ENCODE data around the gene EMD. TPM values are rescaled to one million over a fixed set of nuclear protein-coding genes. Genes with fewer than 3 reads are reported as not detected.

EMD gene
- total and polyA plus RNA-seq, 2 experiments from 2014 or later, result 39.4 to 61.0 TPM

DNA sequence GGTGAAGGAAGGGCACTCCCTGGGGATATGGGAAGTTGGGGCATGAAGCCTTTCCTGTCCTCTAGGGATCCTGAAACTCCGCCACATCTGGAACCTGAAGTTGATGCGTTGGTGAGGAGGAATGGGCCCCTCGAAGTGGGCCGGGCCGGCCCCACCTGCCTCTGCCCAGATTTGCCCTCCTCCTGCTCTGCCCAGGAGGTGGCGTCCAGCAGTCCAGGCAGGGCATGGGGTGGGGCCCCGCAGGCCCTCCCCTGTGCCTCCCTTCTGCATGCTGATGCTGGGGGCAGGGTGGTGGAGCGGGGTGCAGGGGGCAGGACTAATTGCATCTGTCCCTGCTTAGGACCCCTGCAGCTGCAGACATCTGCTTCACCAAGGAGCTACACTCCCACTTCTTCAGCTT lies 34.0 kb downstream of the EMD start:
- Histone ChIP-seq H3K36me3 (replicated peaks; ENCODE audit: insufficient read depth, low read depth) (no peaks in the 10 kb centered on the region), H3K4me3 (no peak overlapping the region), H4K20me1 (ENCODE audit: insufficient read depth, poor library complexity, severe bottlenecking) (no peaks in the 10 kb centered on the region), H3K9me3 (ENCODE audit: low read depth) (no peaks in the 10 kb centered on the region), H3K4me2 (no peak overlapping the region), H3K79me2 (no peaks in the 10 kb centered on the region), H3K9me2 (replicated peaks; ENCODE audit: insufficient read depth) (no peaks in the 10 kb centered on the region), H3K27ac (no peak overlapping the region), H2AFZ (no peak overlapping the region), H3K27me3 (no peaks in the 10 kb centered on the region), H3K4me1 (ENCODE audit: insufficient read depth) (no peaks in the 10 kb centered on the region)
- TF ChIP-seq EZH2 (IDR thresholded peaks at IDR 0.05; ENCODE audit: borderline replicate concordance) (no peak), EZH2phosphoT487 (IDR thresholded peaks at IDR 0.05; ENCODE audit: low read depth, severe bottlenecking, unreplicated experiment) (no peak), CTCF (IDR thresholded peaks at IDR 0.05; ENCODE audit: poor library complexity) (no peak)
- DNase-seq (ENCODE audit: low spot score), result no peak
- WGBS (ENCODE audit: low lambda C conversion rate, missing lambda C conversion rate), result 91% methylated on average over 8 of the region's 8 CpGs

- H3K79me2 ChIP-seq, result no peaks in the 10 kb centered on the region
- H2AFZ ChIP-seq, result no peak overlapping the region
- H4K20me1 ChIP-seq (ENCODE audit: insufficient read depth, poor library complexity, severe bottlenecking), result no peaks in the 10 kb centered on the region
- H3K9me2 ChIP-seq (replicated peaks; ENCODE audit: insufficient read depth), result no peaks in the 10 kb centered on the region
- H3K27me3 ChIP-seq, result no peaks in the 10 kb centered on the region
- H3K9me3 ChIP-seq (ENCODE audit: low read depth), result no peaks in the 10 kb centered on the region
- no peaks in the 10 kb centered on the region for H3K36me3 ChIP-seq (replicated peaks; ENCODE audit: insufficient read depth, low read depth)
- H3K4me2 ChIP-seq, result no peak overlapping the region
- no peak overlapping the region for H3K4me3 ChIP-seq
- WGBS (ENCODE audit: low lambda C conversion rate, missing lambda C conversion rate), result 59% methylated on average over 7 of the region's 7 CpGs
- no peaks in the 10 kb centered on the region for H3K4me1 ChIP-seq (ENCODE audit: insufficient read depth)
- no peak overlapping the region for H3K27ac ChIP-seq
- DNase-seq (ENCODE audit: low spot score), result no peak
- TF ChIP-seq EZH2 (IDR thresholded peaks at IDR 0.05; ENCODE audit: borderline replicate concordance) (no peak), EZH2phosphoT487 (IDR thresholded peaks at IDR 0.05; ENCODE audit: low read depth, severe bottlenecking, unreplicated experiment) (no peak), CTCF (IDR thresholded peaks at IDR 0.05; ENCODE audit: poor library complexity) (no peak)
Measured at GRCh38 chrX:154417157-154417556, 38.1 kb downstream of the EMD start.

DNA sequence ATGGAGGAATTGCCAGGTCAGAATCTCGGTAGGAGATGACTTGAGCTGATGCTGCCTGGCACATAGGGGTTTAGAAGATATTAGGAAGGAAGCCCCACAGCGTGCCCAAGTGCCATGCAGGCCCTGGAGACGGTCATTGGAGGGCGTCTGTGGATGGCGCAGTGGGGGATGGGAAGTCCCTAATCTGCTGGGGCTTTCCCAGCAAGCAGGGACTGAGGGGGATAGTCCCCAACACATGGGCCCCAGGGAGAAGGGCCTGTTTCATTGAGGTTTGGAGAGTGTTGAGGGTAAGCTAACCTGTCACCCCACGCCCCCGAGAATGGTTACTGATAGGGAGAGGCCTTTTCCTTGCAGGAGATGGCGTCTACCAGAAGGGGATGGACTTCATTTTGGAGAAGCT lies 40.1 kb downstream of the EMD start:
- no peak overlapping the region for H3K4me3 ChIP-seq
- H4K20me1 ChIP-seq (ENCODE audit: insufficient read depth, poor library complexity, severe bottlenecking), result no peaks in the 10 kb centered on the region
- H3K79me2 ChIP-seq, result no peaks in the 10 kb centered on the region
- H3K27me3 ChIP-seq, result no peaks in the 10 kb centered on the region
- 88% methylated on average over 8 of the region's 8 CpGs for WGBS (ENCODE audit: low lambda C conversion rate, missing lambda C conversion rate)
- no peak for DNase-seq (ENCODE audit: low spot score)
- no peaks in the 10 kb centered on the region for H3K9me3 ChIP-seq (ENCODE audit: low read depth)
- H3K4me1 ChIP-seq (ENCODE audit: insufficient read depth), result no peaks in the 10 kb centered on the region
- no peaks in the 10 kb centered on the region for H3K36me3 ChIP-seq (replicated peaks; ENCODE audit: insufficient read depth, low read depth)
- no peak overlapping the region for H3K4me2 ChIP-seq
- TF ChIP-seq EZH2phosphoT487 (IDR thresholded peaks at IDR 0.05; ENCODE audit: low read depth, severe bottlenecking, unreplicated experiment) (no peak), EZH2 (IDR thresholded peaks at IDR 0.05; ENCODE audit: borderline replicate concordance) (no peak), CTCF (IDR thresholded peaks at IDR 0.05; ENCODE audit: poor library complexity) (no peak)
- no peak overlapping the region for H3K27ac ChIP-seq
- no peaks in the 10 kb centered on the region for H3K9me2 ChIP-seq (replicated peaks; ENCODE audit: insufficient read depth)
- no peak overlapping the region for H2AFZ ChIP-seq
